Kidney (tissue), 14 donors: Measurements from ENCODE around the gene SUGCT. TPM values are rescaled to one million over a fixed set of nuclear protein-coding genes. Genes with fewer than 3 reads are reported as not detected.

ENCODE experiments used
- DNase-seq, 5 donors: peaks; one replicate each; pipeline ENCODE4 v3.0.0-alpha.2; 2013 to 2020
- FAIRE-seq: peaks from 2 replicates; lab custom pipeline; 2012; peaks lifted over from hg19 to GRCh38; lab: Jason Lieb, UNC
- H3K27ac ChIP-seq, 2 donors: one replicate each; pipeline ENCODE4 v1.7.0; 2013; ENCODE audit warnings: low read depth in 2 of 2, low read length in 2 of 2, inconsistent platforms in 1 of 2
- H3K27me3 ChIP-seq: one replicate; pipeline ENCODE4 v1.7.1; 2013; ENCODE audit warnings: low read length, inconsistent platforms; ENCODE audit not compliant: control insufficient read depth, insufficient read depth
- H3K36me3 ChIP-seq, 3 donors: one replicate each; pipeline versions ENCODE4 v1.7.0 to v1.7.1; 2013; ENCODE audit warnings: low read length in 3 of 3, control low read depth in 1 of 3, inconsistent platforms in 1 of 3; ENCODE audit not compliant: insufficient read depth in 3 of 3, control insufficient read depth in 2 of 3
- H3K4me1 ChIP-seq, 3 donors: one replicate each; pipeline versions ENCODE4 v1.7.0 to v1.7.1; 2013; ENCODE audit warnings: low read length in 3 of 3, inconsistent platforms in 1 of 3, low read depth in 1 of 3; ENCODE audit not compliant: control insufficient read depth in 2 of 3, insufficient read depth in 2 of 3
- H3K4me3 ChIP-seq, 3 donors: one replicate each; pipeline versions ENCODE4 v1.7.0 to v1.8.1; 2013; ENCODE audit warnings: low read length in 3 of 3, control low read depth in 1 of 3, inconsistent platforms in 1 of 3
- H3K9ac ChIP-seq, 3 donors: one replicate each; pipeline versions ENCODE4 v1.7.0 to v1.7.1; 2013; ENCODE audit warnings: low read length in 3 of 3, control low read depth in 1 of 3, inconsistent platforms in 1 of 3
- H3K9me3 ChIP-seq, 3 donors: one replicate each; pipeline versions ENCODE4 v1.7.0 to v1.7.1; 2013; ENCODE audit warnings: low read length in 3 of 3, control low read depth in 1 of 3, inconsistent platforms in 1 of 3; ENCODE audit not compliant: control insufficient read depth in 2 of 3, insufficient read depth in 1 of 3
- intact Hi-C: fragments of 100-400 bp; cut with DNase I; formaldehyde crosslinking; loops from one replicate; pipeline ENCODE4 v1.11.1; 2022
- polyA plus RNA-seq: library from polyadenylated mRNA; stranded (reverse); fragments of 350-450 nt; fragmentation: Illumina TruSeq; extraction: RNeasy Lipid Tissue Mini Kit (QIAGEN cat#74804); gene quantifications from one replicate; pipeline ENCODE4 v1.2.3, GENCODE V29; 2014; ENCODE audit warnings: low read depth, low replicate concordance; ENCODE audit not compliant: insufficient read depth
- total RNA-seq: library from RNA; stranded (reverse); fragmentation: NEBNext Ultra II Directional; extraction: Animal tissue kit (Norgen Biotek cat#: 25700); gene quantifications from one replicate; pipeline ENCODE4 v1.2.1, GENCODE V29; 2021
- TF ChIP-seq, protein P1 (sequence below): IDR thresholded peaks from 3 replicates; pipeline ENCODE4 v1.5.1; 2012; ENCODE audit warnings: mild to moderate bottlenecking, moderate library complexity, borderline replicate concordance; ENCODE audit not compliant: insufficient read depth; ENCODE audit errors: extremely low read depth
- donor health status: control.
- donor health status: control.
- donor health status: control.
- donor health status: control.
- donor health status: control.
- donor health status: DM: yes; HTN: yes; CAD: no.
- donor health status: Normal renal cell carcinoma (clear cell type).

Gene SUGCT
- total and polyA plus RNA-seq, 2 donors from 2014 or later, result 7.6 to 45.1 TPM

DNA sequence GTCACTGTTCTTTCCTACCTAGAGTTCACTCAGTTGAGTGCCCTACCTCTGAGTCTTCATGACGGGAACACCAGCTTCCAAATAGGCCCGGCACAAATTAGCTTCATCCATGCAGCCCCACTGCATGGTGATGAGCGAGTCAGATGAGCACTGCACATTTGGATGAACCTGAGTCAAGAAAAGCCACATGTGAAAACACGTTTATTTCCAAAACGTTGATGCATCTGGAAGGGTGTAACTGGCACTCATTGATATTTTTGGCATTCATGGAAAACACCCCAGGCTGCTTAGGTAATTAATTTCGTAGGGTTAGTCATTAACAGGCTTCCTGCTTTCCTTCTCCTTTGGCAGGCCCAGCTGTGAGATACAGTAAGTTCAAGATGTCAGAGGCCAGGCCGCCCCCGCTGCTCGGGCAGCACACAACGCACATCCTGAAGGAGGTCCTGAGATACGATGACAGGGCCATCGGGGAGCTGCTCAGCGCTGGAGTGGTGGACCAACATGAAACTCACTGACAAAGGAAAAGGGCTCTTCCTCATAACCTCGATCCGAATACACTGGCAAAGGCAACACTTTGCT lies 725.2 kb downstream of the SUGCT start:
- Histone ChIP-seq H3K4me1 (no peaks in the 10 kb centered on the region), H3K9me3 (no peaks in the 10 kb centered on the region), H3K9ac (no peak overlapping the region), H3K27me3 (no peaks in the 10 kb centered on the region), H3K4me3 (no peak overlapping the region), H3K27ac (no peak overlapping the region), H3K36me3 (no peaks in the 10 kb centered on the region)
- DNase-seq (no peak), FAIRE-seq (no peak)
- intact Hi-C loops, result no loop called here
- TF ChIP-seq, protein P1, sequence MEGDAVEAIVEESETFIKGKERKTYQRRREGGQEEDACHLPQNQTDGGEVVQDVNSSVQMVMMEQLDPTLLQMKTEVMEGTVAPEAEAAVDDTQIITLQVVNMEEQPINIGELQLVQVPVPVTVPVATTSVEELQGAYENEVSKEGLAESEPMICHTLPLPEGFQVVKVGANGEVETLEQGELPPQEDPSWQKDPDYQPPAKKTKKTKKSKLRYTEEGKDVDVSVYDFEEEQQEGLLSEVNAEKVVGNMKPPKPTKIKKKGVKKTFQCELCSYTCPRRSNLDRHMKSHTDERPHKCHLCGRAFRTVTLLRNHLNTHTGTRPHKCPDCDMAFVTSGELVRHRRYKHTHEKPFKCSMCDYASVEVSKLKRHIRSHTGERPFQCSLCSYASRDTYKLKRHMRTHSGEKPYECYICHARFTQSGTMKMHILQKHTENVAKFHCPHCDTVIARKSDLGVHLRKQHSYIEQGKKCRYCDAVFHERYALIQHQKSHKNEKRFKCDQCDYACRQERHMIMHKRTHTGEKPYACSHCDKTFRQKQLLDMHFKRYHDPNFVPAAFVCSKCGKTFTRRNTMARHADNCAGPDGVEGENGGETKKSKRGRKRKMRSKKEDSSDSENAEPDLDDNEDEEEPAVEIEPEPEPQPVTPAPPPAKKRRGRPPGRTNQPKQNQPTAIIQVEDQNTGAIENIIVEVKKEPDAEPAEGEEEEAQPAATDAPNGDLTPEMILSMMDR, result no peak

DNA sequence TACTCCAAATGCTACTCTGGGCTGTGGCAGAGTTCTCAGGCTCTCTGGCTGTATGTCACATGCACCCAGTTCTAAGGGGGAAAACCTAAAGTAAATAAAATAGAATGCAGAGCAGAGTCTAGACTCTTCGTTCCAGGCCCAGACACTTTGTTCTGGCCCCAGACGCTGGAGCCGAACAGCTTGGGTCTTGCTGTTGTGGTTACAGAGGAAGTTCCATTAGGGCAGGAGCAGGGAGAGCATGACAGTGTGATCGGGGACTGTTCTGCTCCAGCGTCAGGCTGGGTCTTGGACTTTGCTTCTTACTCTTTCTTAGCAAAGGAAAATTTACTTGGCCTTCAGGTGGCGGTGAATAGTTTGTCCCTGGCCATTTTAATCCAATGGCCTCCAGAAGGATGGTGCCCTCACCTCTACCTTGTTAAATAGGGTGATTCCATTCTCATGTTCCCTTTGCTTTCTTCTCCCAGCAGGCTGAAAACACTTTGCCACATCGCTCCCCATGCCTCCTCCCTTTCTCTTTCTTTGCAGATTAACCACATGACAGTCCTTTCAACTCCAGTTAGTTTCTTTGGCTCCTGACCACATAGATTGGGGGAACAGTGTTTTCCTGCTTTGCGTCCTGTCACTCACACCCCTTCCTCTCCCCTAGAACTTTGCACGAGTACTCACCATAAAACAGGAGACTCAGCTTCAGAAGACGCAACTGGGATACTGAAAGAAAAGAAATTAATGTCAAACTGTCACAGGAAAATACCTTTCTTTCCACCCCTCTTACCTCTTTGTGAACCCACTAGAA lies 730.8 kb downstream of the SUGCT start:
- Histone ChIP-seq H3K4me1 (no peaks in the 10 kb centered on the region), H3K27ac (no peak overlapping the region), H3K36me3 (no peaks in the 10 kb centered on the region), H3K9me3 (peaks cover 0 to 11% (median 7%) of the 10 kb centered on the region in 3 donors), H3K27me3 (no peaks in the 10 kb centered on the region), H3K4me3 (no peak overlapping the region), H3K9ac (no peak overlapping the region)
- TF ChIP-seq, protein P1, result no peak
- peak in 1 of 5 donors; percentile 55 for DNase-seq
- intact Hi-C loops, result no loop called here
- no peak for FAIRE-seq

DNA sequence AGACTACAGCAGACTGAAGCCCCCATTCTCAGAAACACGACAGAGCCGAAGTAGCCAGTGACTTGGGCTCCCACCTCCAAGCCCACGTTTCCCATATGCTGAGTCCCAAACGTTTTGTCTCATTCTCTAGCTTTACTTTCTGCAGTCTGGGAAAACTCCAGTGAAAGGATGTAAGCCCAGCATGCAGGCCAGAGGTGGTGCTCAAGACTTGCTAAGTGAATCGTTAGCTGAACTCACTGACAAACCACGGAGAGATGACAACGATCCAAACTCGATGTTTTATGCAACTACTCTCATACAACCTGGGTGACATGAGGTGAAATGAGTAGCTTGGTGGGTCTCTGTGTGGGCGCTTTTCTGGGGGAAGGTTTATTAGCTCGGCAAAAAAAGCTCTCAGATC lies 731.8 kb downstream of the SUGCT start:
- DNase-seq, result peak in 1 of 5 donors; percentile 51
- no peaks in the 10 kb centered on the region for H3K4me1 ChIP-seq

More for the DNA sequence above, 731.8 kb downstream of the SUGCT start:
- intact Hi-C loops, result no loop called here
- TF ChIP-seq, protein P1, result no peak
- Histone ChIP-seq H3K27me3 (no peaks in the 10 kb centered on the region), H3K9ac (no peak overlapping the region), H3K36me3 (no peaks in the 10 kb centered on the region), H3K4me3 (no peak overlapping the region), H3K9me3 (peaks cover 0 to 13% (median 7%) of the 10 kb centered on the region in 3 donors), H3K27ac (no peak overlapping the region)
- no peak for FAIRE-seq
